Gastrocnemius medialis (tissue), 4 donors: ENCODE results near the gene REG3A. TPM values are rescaled to one million over a fixed set of nuclear protein-coding genes. Genes with fewer than 3 reads are reported as not detected.

Experiments used
- ATAC-seq, 2 donors: fragments of 150-250 bp; one replicate each; pipeline ENCODE4 v1.9.1; 2016
- DNase-seq, 2 donors: peaks; one replicate each; pipeline ENCODE4 v3.0.0-alpha.2; 2019
- H3K27ac ChIP-seq, 4 donors: fragments of 200-600 bp; sonication (generic); 1 replicate in 1 of 4; 2 replicates in 3 of 4; pipeline ENCODE4 v1.5.1; 2016 to 2018; ENCODE audit warnings: mild to moderate bottlenecking in 2 of 4, moderate library complexity in 1 of 4
- H3K27me3 ChIP-seq, 3 donors: fragments of 200-600 bp; sonication (generic) in 2 of 3; 1 replicate in 1 of 3; 2 replicates in 2 of 3; pipeline versions ENCODE4 v1.5.1 to v1.6.0; 2016 to 2019; ENCODE audit warnings: mild to moderate bottlenecking in 1 of 3, moderate library complexity in 1 of 3
- H3K36me3 ChIP-seq, 2 donors: fragments of 200-600 bp; sonication (generic) in 1 of 2; one replicate each; pipeline ENCODE4 v1.5.1; 2017 to 2018
- H3K4me1 ChIP-seq, 2 donors: fragments of 200-600 bp; sonication (generic) in 1 of 2; one replicate each; pipeline ENCODE4 v1.5.1; 2016 to 2017; ENCODE audit warnings: mild to moderate bottlenecking in 2 of 2
- H3K4me3 ChIP-seq, 4 donors: fragments of 200-600 bp; sonication (generic) in 3 of 4; 1 replicate in 1 of 4; 2 replicates in 3 of 4; pipeline ENCODE4 v1.5.1; 2016 to 2019; ENCODE audit warnings: mild to moderate bottlenecking in 2 of 4
- H3K9me3 ChIP-seq, 3 donors: fragments of 200-600 bp; sonication (generic) in 2 of 3; 1 replicate in 1 of 3; 2 replicates in 2 of 3; pipeline ENCODE4 v1.5.1; 2016 to 2019
- CTCF ChIP-seq, 5 experiments: fragments of 450-650 bp in 3 of 5; fragments of 200-600 bp in 2 of 5; sonication (generic) in 2 of 5; IDR thresholded peaks in 4 of 5; conservative IDR thresholded peaks in 1 of 5; 1 replicate in 4 of 5; 2 replicates in 1 of 5; pipeline ENCODE4 v1.5.1; 2016 to 2019; ENCODE audit warnings: antibody characterized with exemption in 5 of 5, mild to moderate bottlenecking in 3 of 5, moderate library complexity in 3 of 5
- POLR2A ChIP-seq, 2 donors: fragments of 450-650 bp; IDR thresholded peaks; one replicate each; pipeline ENCODE4 v1.6.1; 2017; ENCODE audit warnings: antibody characterized with exemption in 2 of 2, mild to moderate bottlenecking in 2 of 2, moderate library complexity in 2 of 2
- in situ Hi-C, 4 donors: fragments of 200-750 bp; cut with MboI; loops; one replicate each; pipeline versions ENCODE4 v1.15.0 to v1.8.0; 2017; ENCODE audit warnings: low sequenced_read_pairs in 4 of 4
- intact Hi-C: fragments of 100-400 bp; cut with DNase I; formaldehyde crosslinking; loops from one replicate; pipeline ENCODE4 v1.15.1; 2023; ENCODE audit warnings: low total_unique reads
- total RNA-seq, 4 donors: library from RNA; depleted of rRNA; stranded (reverse); fragments of >200 nt; gene quantifications; one replicate each; pipeline versions ENCODE4 v1.1.0 to v1.2.3, GENCODE V29; 2016

The REG3A gene
- not detected for total RNA-seq

DNA sequence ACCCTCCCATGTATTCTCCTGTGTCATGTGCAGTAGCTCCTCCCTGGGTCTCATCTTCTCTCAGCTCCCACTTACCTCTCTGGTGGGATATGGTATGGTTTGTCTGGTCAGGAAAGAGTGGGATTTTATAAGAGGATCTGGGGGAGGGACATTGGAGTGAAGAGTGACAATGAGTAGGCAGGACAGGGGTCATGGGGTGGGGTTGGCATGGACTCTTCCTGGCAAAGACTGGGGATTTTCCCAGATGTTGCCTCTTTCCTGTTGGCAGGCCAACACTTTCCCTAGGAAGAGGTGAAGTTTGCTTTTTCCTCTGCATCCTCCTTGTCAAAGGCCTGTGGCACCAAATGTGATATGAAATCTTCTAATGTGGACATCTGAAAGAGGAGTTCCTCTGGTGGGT, at the start of gene REG3A:
REG3A (minus strand) TSS at position 101 of the 400 bp plus-strand sequence. CDS start 348 bp downstream, outside the sequence.
- ATAC-seq = no peak
- Histone ChIP-seq H3K4me3 (no peak within 1 kb of the TSS), H3K36me3 (no peaks in the 10 kb centered on the region), H3K9me3 (no peaks in the 10 kb centered on the region), H3K27ac (no peak within 1 kb of the TSS), H3K27me3 (no peaks in the 10 kb centered on the region), H3K4me1 (no peaks in the 10 kb centered on the region)
- TF ChIP-seq POLR2A (IDR thresholded peaks at IDR 0.05) (no peak), CTCF (IDR thresholded peaks at IDR 0.05 in 4 of 5, conservative IDR thresholded peaks at IDR 0.05 in 1 of 5) (no peak)
- DNase-seq = no peak
- in situ Hi-C loops = no loop called here
- intact Hi-C loops = no loop called here

GRCh38 chr2:79200762-79201161, 41.2 kb upstream of the REG3A start:
- TF ChIP-seq CTCF (IDR thresholded peaks at IDR 0.05 in 4 of 5, conservative IDR thresholded peaks at IDR 0.05 in 1 of 5) (no peak), POLR2A (IDR thresholded peaks at IDR 0.05) (no peak)
- DNase-seq (no peak), ATAC-seq (no peak)
- Histone ChIP-seq H3K4me1 (no peaks in the 10 kb centered on the region), H3K4me3 (no peak overlapping the region), H3K27me3 (no peaks in the 10 kb centered on the region), H3K27ac (no peak overlapping the region), H3K9me3 (no peaks in the 10 kb centered on the region), H3K36me3 (no peaks in the 10 kb centered on the region)
- in situ Hi-C loops = no loop called here
- intact Hi-C loops = no loop called here

GRCh38 chr2:79191816-79192215, 32.3 kb upstream of the REG3A start:
- no peak overlapping the region for H3K27ac ChIP-seq
- H3K9me3 ChIP-seq = no peaks in the 10 kb centered on the region
- DNase-seq (no peak), ATAC-seq (no peak)
- intact Hi-C loops = no loop called here
- H3K4me3 ChIP-seq = no peak overlapping the region
- TF ChIP-seq CTCF (IDR thresholded peaks at IDR 0.05 in 4 of 5, conservative IDR thresholded peaks at IDR 0.05 in 1 of 5) = no peak
- no peak for TF ChIP-seq POLR2A (IDR thresholded peaks at IDR 0.05)
- in situ Hi-C loops = no loop called here
- no peaks in the 10 kb centered on the region for H3K36me3 ChIP-seq
- H3K27me3 ChIP-seq = no peaks in the 10 kb centered on the region
- no peaks in the 10 kb centered on the region for H3K4me1 ChIP-seq

GRCh38 chr2:79191081-79191480, 31.5 kb upstream of the REG3A start:
- ATAC-seq (no peak), DNase-seq (no peak)
- Histone ChIP-seq H3K27me3 (no peaks in the 10 kb centered on the region), H3K4me3 (no peak overlapping the region), H3K4me1 (no peaks in the 10 kb centered on the region), H3K9me3 (no peaks in the 10 kb centered on the region), H3K36me3 (no peaks in the 10 kb centered on the region), H3K27ac (no peak overlapping the region)
- in situ Hi-C loops = no loop called here
- intact Hi-C loops = no loop called here
- TF ChIP-seq CTCF (IDR thresholded peaks at IDR 0.05 in 4 of 5, conservative IDR thresholded peaks at IDR 0.05 in 1 of 5) (no peak), POLR2A (IDR thresholded peaks at IDR 0.05) (no peak)

- intact Hi-C loops = no loop called here
- H3K9me3 ChIP-seq = no peaks in the 10 kb centered on the region
- in situ Hi-C loops = no loop called here
- H3K27me3 ChIP-seq = no peaks in the 10 kb centered on the region
- H3K27ac ChIP-seq = no peak overlapping the region
- no peak for DNase-seq
- H3K4me3 ChIP-seq = no peak overlapping the region
- H3K36me3 ChIP-seq = no peaks in the 10 kb centered on the region
- no peak for ATAC-seq
- H3K4me1 ChIP-seq = no peaks in the 10 kb centered on the region
- no peak for TF ChIP-seq CTCF (IDR thresholded peaks at IDR 0.05 in 4 of 5, conservative IDR thresholded peaks at IDR 0.05 in 1 of 5)
- no peak for TF ChIP-seq POLR2A (IDR thresholded peaks at IDR 0.05)
Measured at GRCh38 chr2:79189465-79189864, 29.9 kb upstream of the REG3A start.
